Fibroblast of villous mesenchyme (primary cell): Measurements from ENCODE around the gene CLDN17. TPM values are rescaled to one million over a fixed set of nuclear protein-coding genes. Genes with fewer than 3 reads are reported as not detected.

Source experiments
- DNase-seq: peaks from one replicate; pipeline ENCODE4 v3.0.0-alpha.2; 2010; ENCODE audit warnings: low read depth
- H3K4me3 ChIP-seq: 2 replicates; pipeline ENCODE4 v1.5.1; 2011; ENCODE audit warnings: low read depth, mild to moderate bottlenecking, low read length
- total RNA-seq: library from RNA; depleted of rRNA; stranded (reverse); fragments of >200 nt; gene quantifications from 2 replicates; pipeline ENCODE4 v1.2.3, GENCODE V29; 2012
- TF ChIP-seq, protein P1 (sequence below): IDR thresholded peaks from 2 replicates; pipeline ENCODE4 v1.5.1; 2012; ENCODE audit warnings: low read depth, mild to moderate bottlenecking, low read length; ENCODE audit not compliant: insufficient read depth

The CLDN17 gene, protein sequence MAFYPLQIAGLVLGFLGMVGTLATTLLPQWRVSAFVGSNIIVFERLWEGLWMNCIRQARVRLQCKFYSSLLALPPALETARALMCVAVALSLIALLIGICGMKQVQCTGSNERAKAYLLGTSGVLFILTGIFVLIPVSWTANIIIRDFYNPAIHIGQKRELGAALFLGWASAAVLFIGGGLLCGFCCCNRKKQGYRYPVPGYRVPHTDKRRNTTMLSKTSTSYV
- not detected in 2 replicates for total RNA-seq

DNA sequence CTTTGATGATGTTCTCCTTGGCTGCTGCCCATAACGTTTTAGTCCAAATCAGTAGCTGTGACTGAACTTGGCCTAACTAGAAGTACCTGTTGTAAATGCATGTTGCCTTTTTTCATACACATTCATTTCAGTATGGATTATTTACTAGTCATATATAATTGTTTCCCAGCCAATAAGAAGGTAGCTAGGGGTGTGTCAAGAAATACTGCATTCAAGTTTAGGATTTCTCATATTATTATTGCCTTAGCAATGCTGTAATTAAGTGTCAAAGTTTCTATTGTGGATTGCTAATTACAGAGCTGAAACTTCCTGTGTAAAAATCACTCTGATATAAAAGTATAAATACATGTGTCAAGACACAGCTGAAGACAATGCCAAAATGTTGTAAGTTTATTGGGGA, at the start of gene CLDN17:
Gene CLDN17, minus strand, starts transcription at position 101 of the 400 bp plus-strand sequence. CDS start 188 bp downstream, outside the sequence.
- DNase-seq, result no peak
- TF ChIP-seq, protein P1, sequence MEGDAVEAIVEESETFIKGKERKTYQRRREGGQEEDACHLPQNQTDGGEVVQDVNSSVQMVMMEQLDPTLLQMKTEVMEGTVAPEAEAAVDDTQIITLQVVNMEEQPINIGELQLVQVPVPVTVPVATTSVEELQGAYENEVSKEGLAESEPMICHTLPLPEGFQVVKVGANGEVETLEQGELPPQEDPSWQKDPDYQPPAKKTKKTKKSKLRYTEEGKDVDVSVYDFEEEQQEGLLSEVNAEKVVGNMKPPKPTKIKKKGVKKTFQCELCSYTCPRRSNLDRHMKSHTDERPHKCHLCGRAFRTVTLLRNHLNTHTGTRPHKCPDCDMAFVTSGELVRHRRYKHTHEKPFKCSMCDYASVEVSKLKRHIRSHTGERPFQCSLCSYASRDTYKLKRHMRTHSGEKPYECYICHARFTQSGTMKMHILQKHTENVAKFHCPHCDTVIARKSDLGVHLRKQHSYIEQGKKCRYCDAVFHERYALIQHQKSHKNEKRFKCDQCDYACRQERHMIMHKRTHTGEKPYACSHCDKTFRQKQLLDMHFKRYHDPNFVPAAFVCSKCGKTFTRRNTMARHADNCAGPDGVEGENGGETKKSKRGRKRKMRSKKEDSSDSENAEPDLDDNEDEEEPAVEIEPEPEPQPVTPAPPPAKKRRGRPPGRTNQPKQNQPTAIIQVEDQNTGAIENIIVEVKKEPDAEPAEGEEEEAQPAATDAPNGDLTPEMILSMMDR, result no peak
- H3K4me3 ChIP-seq, result no peak within 1 kb of the TSS

DNA sequence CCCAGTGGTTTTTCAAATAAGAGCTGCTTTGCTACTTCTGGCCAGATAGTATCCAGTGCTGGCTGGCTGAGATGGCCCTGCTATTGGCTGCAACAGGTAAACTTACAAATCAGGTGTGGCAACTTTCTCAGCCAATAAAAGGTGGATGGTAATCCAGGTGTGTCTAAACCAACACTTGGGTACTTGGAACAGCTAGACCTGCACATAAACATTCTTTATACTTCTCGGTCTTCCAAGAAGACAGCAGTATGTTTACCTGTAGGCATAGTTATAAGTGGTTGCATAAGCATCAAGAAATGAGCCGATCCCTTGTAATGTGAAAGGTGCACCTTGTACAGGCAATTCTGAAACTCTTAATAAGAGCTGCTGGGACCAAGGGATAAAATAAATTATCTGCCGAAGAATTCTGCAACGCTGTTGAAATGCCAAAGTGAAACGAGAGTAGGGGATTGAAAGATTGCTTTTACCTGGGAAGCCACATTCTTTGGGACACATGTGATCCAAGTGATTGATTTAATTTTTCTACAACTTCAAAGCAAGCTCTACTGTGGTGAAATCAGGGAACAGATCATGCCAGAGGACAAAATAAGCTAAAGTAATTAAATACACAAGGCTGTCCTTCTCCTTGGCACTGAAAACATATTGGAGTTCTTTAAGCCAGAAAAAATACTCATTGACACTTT, 49.6 kb upstream of the CLDN17 start, which contains the start of gene CLDN8:
Gene CLDN8, minus strand, starts transcription at position 57 of the 683 bp plus-strand sequence. CDS start 172 bp downstream, outside the sequence.
- TF ChIP-seq, protein P1, result no peak
- DNase-seq, result no peak
- H3K4me3 ChIP-seq, result no peak within 1 kb of the TSS

DNA sequence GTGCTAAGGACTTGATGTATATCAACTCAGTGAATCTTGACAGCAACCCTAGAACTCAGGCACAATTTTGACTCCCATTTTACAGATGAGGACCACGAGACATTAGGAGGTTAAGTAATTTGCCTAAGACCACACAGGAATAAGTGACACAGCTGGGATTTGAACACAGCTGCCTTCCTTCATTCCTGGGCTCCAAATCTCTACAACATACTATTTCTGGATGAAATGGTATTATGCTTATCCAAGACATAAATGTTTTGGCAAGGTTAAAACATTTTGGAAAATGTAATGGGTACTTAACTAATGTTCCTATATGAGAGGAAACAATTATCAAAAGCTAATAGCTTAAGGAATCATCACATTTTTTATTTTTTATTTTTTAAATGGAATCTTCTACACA, 44.5 kb upstream of the CLDN17 start:
- TF ChIP-seq, protein P1, result no peak
- no peak for DNase-seq
- no peak overlapping the region for H3K4me3 ChIP-seq

DNA sequence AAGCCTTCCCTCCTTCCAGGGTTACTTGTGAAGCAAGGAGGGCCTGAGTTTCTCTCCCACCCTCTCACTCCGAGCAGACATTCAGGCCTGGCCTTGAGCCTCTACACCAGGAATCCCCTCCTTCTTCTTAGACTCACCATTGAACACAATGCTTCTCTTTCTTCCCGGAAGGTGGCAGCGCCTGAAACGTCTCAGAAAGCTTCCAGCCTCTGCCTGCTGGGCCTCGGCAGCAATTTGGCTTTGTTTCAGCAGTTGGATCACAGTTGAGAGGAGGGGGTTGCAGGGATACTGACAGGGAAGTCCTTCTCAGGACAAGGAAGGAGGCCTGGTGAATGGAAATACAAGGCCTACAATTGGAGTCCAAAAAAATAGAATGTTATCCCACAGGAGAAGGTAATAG, 43.0 kb upstream of the CLDN17 start:
- TF ChIP-seq, protein P1, result no peak
- no peak overlapping the region for H3K4me3 ChIP-seq
- DNase-seq, result no peak

DNA sequence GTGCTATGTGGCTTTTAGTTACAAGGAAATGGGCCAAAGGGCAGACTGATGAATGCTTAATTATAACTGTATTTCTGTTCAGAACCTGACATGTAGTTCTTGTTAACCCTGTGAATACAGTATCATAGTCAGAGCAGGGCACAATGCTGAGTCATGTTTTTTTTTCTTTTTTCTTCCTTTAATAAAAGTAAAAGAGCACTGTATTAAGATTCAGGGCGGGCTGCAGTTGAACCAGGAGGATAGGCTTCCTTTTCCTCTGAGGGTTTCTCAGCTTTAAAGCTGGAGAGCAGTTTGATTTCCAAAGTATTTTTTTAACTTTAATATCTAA, 40.6 kb upstream of the CLDN17 start:
- no peak overlapping the region for H3K4me3 ChIP-seq
- TF ChIP-seq, protein P1, result no peak
- DNase-seq, result no peak

DNA sequence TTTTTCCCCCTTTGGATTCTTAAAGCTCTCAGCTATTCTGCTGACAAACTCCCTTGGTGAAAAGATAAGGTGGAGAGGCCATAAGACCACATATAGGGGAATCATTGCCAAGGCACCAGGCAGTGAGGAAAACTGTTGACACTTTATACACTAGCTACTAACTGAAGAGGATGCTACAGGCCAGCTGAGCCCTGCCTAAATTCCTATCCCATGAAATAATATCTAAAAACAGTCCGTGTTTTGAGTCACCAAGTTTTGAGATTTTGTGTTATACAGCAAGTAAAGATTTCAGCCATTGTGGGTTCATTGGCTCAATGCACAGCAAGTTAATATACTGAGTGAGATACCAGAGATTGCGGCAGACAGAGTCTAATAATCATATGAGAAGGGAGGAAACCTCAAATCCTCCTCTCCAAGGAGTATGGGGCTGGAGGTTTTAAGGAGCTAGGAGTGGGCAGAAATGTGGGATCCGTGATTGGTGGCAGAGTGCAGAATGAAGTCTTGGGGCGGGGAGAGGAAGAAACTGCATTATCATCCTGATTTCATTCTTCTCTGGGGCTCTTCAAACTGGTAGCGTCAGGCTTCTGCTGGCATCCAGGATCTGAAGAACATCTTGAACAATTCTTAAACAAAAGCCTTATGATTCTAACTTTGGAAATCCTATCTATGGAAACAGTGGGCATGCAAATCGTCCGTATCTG, 40.1 kb upstream of the CLDN17 start:
- H3K4me3 ChIP-seq, result no peak overlapping the region
- DNase-seq, result no peak
- TF ChIP-seq, protein P1, result no peak
